HEK293T (cell line): ENCODE results near the gene BAIAP2L1.

Experiments used
- ARNT ChIP-seq: fragments of 450-650 bp; IDR thresholded peaks from 2 replicates; pipeline ENCODE4 v1.6.1; 2017; ENCODE audit warnings: mild to moderate bottlenecking
- SP1 ChIP-seq: fragments of 450-650 bp; IDR thresholded peaks from 2 replicates; pipeline ENCODE4 v1.6.1; 2017
- SUZ12 ChIP-seq: fragments of 450-650 bp; IDR thresholded peaks from 2 replicates; pipeline ENCODE4 v1.6.1; 2016; ENCODE audit warnings: mild to moderate bottlenecking
- TARDBP ChIP-seq: fragments of 450-650 bp; IDR thresholded peaks from 2 replicates; pipeline ENCODE4 v1.6.1; 2016

DNA sequence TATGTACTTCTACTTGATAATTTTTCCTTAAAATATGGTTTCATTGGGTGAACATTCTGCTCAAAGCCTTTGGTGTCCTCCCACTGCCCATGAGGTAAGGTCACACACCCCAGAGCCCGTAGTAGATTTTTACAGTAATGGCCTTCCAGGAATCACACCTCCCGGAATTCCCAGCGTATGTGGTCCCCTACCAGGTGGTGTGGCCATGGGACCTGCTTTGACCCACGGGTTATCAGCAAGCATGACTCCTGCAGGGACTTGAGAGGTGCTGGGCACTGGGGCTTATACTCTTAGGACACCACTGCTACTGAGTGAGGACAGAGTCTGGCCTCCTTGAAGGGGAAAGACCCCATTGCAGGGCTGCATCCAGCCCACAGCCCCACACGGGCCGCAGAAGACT, 42.2 kb downstream of the BAIAP2L1 start:
- TF ChIP-seq TARDBP = no peak
- no peak for TF ChIP-seq SP1
- TF ChIP-seq SUZ12 = no peak
- TF ChIP-seq ARNT = no peak
